H1 (cell line): ENCODE data around the gene MRFAP1L1.
A peak's percentile ranks its signal among the peaks of the same experiment; 100 is the strongest.

Experiments used
- EGR1 ChIP-seq: IDR thresholded peaks from 2 replicates; pipeline ENCODE4 v1.6.1; 2011; ENCODE audit warnings: low read depth, low read length, borderline replicate concordance
- EZH2 ChIP-seq: fragments of 200-600 bp; sonication (generic); IDR thresholded peaks from 2 replicates; pipeline ENCODE4 v1.7.1; 2012; ENCODE audit warnings: low read depth, mild to moderate bottlenecking, moderate library complexity, low read length, inconsistent platforms; ENCODE audit not compliant: severe bottlenecking
- POLR2AphosphoS5 ChIP-seq: IDR thresholded peaks from 2 replicates; pipeline ENCODE4 v1.6.1; 2011; ENCODE audit warnings: low read depth, low read length
- TF ChIP-seq, protein P1 (sequence below), 3 experiments: IDR thresholded peaks; 1 replicate in 2 of 3; 2 replicates in 1 of 3; pipeline versions ENCODE4 v1.5.1 to v1.6.1; 2011; ENCODE audit warnings: low read length in 3 of 3, mild to moderate bottlenecking in 3 of 3, inconsistent platforms in 2 of 3, low read depth in 1 of 3, moderate library complexity in 1 of 3; ENCODE audit not compliant: insufficient read depth in 1 of 3; ENCODE audit errors: control extremely low read depth in 1 of 3

DNA sequence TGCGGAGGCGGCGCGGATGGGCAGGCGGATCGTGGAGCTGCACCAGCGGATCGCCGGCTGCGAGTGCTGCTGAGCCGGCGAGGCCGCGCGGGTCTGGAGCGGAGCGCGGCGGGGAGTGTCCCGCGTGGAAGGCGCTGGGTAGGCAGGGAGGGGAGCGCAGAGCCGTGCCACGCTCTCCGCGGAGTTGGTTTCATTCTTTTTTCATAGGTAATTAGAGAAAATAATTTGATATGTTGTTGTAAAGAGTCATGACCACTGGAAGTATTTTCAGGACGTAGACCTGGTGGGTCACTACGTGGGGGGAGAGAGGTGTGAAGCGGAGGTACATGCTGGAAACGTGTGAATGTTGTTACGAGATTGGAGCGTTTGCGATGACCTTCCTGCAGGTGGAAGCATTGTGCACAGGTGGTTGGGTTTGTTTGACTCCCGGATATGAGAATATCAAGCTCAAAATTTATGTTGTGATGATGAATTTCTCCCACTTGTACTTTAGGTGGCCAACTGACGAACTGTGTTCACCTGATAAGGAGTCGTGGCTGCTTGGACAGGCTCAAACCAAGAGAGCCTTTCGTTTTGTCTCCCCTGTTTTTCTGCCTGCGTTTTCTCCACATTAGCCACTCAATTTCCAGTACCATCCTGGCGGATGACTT lies 35.0 kb downstream of the MRFAP1L1 start:
- TF ChIP-seq, protein P1, sequence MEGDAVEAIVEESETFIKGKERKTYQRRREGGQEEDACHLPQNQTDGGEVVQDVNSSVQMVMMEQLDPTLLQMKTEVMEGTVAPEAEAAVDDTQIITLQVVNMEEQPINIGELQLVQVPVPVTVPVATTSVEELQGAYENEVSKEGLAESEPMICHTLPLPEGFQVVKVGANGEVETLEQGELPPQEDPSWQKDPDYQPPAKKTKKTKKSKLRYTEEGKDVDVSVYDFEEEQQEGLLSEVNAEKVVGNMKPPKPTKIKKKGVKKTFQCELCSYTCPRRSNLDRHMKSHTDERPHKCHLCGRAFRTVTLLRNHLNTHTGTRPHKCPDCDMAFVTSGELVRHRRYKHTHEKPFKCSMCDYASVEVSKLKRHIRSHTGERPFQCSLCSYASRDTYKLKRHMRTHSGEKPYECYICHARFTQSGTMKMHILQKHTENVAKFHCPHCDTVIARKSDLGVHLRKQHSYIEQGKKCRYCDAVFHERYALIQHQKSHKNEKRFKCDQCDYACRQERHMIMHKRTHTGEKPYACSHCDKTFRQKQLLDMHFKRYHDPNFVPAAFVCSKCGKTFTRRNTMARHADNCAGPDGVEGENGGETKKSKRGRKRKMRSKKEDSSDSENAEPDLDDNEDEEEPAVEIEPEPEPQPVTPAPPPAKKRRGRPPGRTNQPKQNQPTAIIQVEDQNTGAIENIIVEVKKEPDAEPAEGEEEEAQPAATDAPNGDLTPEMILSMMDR (IDR thresholded peaks at IDR 0.05; ENCODE audit: control extremely low read depth in 1 of 3, insufficient read depth in 1 of 3, low read depth in 1 of 3, low read length in 3 of 3): peak in 2 of 3 experiments; percentile 55 to 63; a peak in 3 of 4 replicates
- no peak for TF ChIP-seq POLR2AphosphoS5
- TF ChIP-seq EGR1: no peak
- no peak for TF ChIP-seq EZH2
